Nephron progenitor cell (in vitro differentiated cells): ENCODE results near the gene BLTP3B.
A peak's percentile ranks its signal among the peaks of the same experiment; 100 is the strongest.

ENCODE experiments used
- DNase-seq: peaks from one replicate; pipeline ENCODE4 v3.0.0; 2021
- H3K27ac Mint-ChIP-seq: 2 replicates; pipeline ENCODE4 v1.8.0; 2021; ENCODE audit warnings: mild to moderate bottlenecking, moderate library complexity, mixed read lengths
- H3K27me3 Mint-ChIP-seq: 2 replicates; pipeline ENCODE4 v1.8.0; 2021; ENCODE audit warnings: mild to moderate bottlenecking, low read depth, mixed read lengths; ENCODE audit not compliant: poor library complexity
- H3K36me3 Mint-ChIP-seq: 2 replicates; pipeline ENCODE4 v1.8.0; 2021; ENCODE audit warnings: low read depth, mixed read lengths
- H3K4me1 Mint-ChIP-seq: 2 replicates; pipeline ENCODE4 v1.8.0; 2021; ENCODE audit warnings: mixed read lengths
- H3K4me3 Mint-ChIP-seq: 2 replicates; pipeline ENCODE4 v1.8.0; 2021; ENCODE audit warnings: mild to moderate bottlenecking, moderate library complexity, mixed read lengths
- H3K9me3 Mint-ChIP-seq: 2 replicates; pipeline ENCODE4 v1.8.0; 2021; ENCODE audit warnings: mild to moderate bottlenecking, moderate library complexity, mixed read lengths
- TF ChIP-seq, protein P1 (sequence below): fragments of 200-600 bp; sonication (generic); IDR thresholded peaks from 2 replicates; pipeline ENCODE4 v1.5.0; 2021; ENCODE audit warnings: antibody characterized with exemption

The BLTP3B gene

DNA sequence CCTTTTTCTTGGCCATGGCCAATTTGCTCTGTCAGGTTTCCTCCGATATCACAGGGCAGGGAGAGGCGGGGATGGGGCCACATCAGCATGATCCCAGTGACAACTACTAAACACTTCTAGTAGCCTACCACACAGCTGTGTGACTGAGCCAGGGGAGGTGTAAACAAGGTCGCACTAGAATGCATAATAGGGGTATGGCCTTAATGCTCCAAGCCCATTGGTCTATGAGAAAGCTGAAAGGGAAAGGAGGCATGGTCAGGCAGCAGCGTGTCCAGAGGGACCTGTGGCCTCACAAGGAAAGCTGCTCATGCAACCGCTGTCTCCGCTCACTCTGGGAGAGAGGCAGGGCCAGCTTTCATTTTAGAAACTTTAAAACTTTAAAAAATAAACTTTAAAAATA lies 30.4 kb upstream of the BLTP3B start:
- peaks cover 10% of the 10 kb centered on the region for H3K4me1 Mint-ChIP-seq
- no peak for DNase-seq
- no peak overlapping the region for H3K27ac Mint-ChIP-seq
- TF ChIP-seq, protein P1, sequence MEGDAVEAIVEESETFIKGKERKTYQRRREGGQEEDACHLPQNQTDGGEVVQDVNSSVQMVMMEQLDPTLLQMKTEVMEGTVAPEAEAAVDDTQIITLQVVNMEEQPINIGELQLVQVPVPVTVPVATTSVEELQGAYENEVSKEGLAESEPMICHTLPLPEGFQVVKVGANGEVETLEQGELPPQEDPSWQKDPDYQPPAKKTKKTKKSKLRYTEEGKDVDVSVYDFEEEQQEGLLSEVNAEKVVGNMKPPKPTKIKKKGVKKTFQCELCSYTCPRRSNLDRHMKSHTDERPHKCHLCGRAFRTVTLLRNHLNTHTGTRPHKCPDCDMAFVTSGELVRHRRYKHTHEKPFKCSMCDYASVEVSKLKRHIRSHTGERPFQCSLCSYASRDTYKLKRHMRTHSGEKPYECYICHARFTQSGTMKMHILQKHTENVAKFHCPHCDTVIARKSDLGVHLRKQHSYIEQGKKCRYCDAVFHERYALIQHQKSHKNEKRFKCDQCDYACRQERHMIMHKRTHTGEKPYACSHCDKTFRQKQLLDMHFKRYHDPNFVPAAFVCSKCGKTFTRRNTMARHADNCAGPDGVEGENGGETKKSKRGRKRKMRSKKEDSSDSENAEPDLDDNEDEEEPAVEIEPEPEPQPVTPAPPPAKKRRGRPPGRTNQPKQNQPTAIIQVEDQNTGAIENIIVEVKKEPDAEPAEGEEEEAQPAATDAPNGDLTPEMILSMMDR: no peak
- no peak overlapping the region for H3K4me3 Mint-ChIP-seq
- no peaks in the 10 kb centered on the region for H3K9me3 Mint-ChIP-seq
- no peaks in the 10 kb centered on the region for H3K36me3 Mint-ChIP-seq
- H3K27me3 Mint-ChIP-seq: no peaks in the 10 kb centered on the region

DNA sequence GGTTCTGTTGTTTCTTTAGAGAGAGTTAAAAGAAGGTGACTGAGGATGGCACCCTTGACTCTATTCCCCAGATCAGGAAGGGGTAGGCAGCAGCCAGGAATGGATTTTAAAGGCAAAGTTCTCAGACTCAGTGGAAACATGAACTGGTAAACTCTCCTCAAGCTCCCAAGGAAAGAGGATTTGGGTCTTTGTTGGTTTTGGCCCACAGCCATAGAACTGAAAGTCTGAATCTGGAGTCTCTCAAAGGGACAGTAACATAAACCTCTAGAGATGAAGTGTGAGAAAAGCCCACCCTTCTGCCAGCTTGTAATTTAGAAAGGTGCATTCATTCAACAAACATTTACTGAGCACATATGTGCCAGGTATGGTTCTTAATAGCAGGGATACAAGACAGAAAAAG lies 28.6 kb upstream of the BLTP3B start:
- H3K4me3 Mint-ChIP-seq: no peak overlapping the region
- H3K27ac Mint-ChIP-seq: no peak overlapping the region
- TF ChIP-seq, protein P1: no peak
- no peak for DNase-seq
- H3K27me3 Mint-ChIP-seq: no peaks in the 10 kb centered on the region
- H3K36me3 Mint-ChIP-seq: no peaks in the 10 kb centered on the region
- no peaks in the 10 kb centered on the region for H3K9me3 Mint-ChIP-seq
- peaks cover 10% of the 10 kb centered on the region for H3K4me1 Mint-ChIP-seq

DNA sequence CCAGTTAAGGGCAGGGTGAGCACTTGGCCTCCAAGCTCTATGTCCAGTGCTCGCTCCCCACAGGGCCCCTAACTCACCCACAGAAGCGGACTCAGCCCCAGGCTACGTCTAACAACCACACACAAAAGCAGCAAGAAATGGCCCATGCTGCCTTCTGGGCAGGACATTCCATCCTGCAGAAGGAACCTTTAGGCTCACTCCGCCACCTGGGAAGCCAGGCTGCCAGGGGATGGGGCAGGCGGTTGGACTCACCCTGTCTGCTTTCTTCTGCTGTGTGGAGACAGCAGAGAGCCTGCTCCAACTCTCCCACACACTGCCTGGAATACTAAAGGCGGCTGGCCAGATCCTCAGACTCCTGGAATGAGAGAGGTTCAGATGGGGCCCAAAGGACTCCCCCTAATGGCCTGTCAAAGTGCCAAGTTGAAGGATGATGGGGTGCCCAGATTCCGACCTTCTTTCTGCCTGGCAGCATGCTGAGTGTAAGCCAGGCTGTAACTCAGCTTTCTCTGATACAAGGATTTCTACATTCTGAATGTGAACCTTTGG lies 27.7 kb upstream of the BLTP3B start:
- no peaks in the 10 kb centered on the region for H3K27me3 Mint-ChIP-seq
- H3K36me3 Mint-ChIP-seq: peaks cover 3% of the 10 kb centered on the region
- peaks cover 10% of the 10 kb centered on the region for H3K4me1 Mint-ChIP-seq
- no peak overlapping the region for H3K4me3 Mint-ChIP-seq
- TF ChIP-seq, protein P1: no peak
- peak overlapping the region; percentile 40 for H3K27ac Mint-ChIP-seq
- peaks cover 1% of the 10 kb centered on the region for H3K9me3 Mint-ChIP-seq
- DNase-seq: no peak

DNA sequence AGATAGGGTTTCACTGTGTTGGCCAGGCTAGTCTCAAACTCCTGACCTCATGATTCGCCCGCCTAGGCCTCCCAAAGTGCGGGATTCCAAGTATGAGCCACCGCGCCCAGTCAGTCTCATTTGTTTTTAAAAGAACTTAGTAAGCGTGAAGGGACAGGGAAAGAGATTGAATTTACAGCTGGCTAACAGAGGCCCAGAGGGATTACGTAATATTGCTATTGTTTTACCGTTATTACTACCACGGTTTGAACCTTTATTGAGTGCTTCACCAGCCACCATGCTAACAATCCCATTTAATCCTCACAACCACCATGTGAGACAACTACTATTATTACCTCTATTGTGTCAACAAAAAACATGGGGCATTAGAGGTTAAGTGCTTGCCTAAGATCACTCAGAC lies 26.7 kb upstream of the BLTP3B start:
- H3K36me3 Mint-ChIP-seq: peaks cover 12% of the 10 kb centered on the region
- no peaks in the 10 kb centered on the region for H3K27me3 Mint-ChIP-seq
- no peak for DNase-seq
- no peak overlapping the region for H3K4me3 Mint-ChIP-seq
- H3K4me1 Mint-ChIP-seq: peaks cover 11% of the 10 kb centered on the region
- TF ChIP-seq, protein P1: no peak
- H3K27ac Mint-ChIP-seq: no peak overlapping the region
- peaks cover 3% of the 10 kb centered on the region for H3K9me3 Mint-ChIP-seq

DNA sequence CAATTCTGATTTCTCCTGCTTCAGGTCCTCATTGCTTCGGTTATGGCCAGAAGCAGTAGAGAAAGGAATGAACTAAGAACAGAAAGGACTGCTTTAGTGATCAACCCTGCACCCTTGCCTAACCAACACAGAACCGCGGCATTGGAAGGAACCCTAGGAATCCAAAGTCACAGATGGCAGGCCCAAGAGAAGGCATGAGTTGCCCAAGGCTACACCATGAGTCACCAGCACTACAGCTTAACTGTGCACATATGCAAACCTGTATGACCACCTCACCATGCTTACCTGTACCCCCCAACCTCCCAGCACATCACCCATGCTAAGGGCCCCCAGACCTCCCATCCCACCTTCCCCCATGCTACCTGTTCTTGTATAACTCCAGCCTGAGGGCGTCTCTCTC lies 25.9 kb upstream of the BLTP3B start:
- TF ChIP-seq, protein P1: no peak
- Mint-ChIP-seq H3K36me3 (peaks cover 12% of the 10 kb centered on the region), H3K27ac (peak overlapping the region; percentile 45), H3K27me3 (no peaks in the 10 kb centered on the region), H3K4me3 (no peak overlapping the region), H3K4me1 (peaks cover 19% of the 10 kb centered on the region), H3K9me3 (peaks cover 3% of the 10 kb centered on the region)
- DNase-seq: no peak

DNA sequence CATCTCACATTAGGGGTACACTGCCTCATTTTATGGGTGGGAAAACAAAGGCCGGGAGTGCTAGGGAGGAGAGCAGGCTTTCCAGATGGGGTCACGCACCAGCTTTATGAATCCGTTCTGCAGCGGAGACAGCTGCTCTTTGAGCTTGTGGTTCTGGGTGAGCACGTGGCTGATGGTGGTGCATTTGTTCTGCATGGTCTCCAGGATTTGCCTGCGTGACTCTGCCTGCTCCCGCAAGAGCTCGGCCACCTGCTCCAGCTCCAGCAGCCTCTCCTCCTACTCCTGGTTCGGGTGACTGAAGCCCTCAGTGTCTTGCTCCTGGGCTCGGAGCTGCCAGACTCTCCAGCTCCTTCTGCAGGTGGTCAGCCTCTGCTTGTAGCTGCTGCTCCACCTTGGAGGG lies 23.6 kb upstream of the BLTP3B start:
- peaks cover 22% of the 10 kb centered on the region for H3K4me1 Mint-ChIP-seq
- no peak overlapping the region for H3K27ac Mint-ChIP-seq
- H3K36me3 Mint-ChIP-seq: peaks cover 12% of the 10 kb centered on the region
- TF ChIP-seq, protein P1: no peak
- H3K27me3 Mint-ChIP-seq: peaks cover 6% of the 10 kb centered on the region
- no peak overlapping the region for H3K4me3 Mint-ChIP-seq
- no peak for DNase-seq
- H3K9me3 Mint-ChIP-seq: peaks cover 3% of the 10 kb centered on the region
